NCI-H2227 treated with DMSO at 0.1 percent for 48 hours (cell line): Measurements from ENCODE around the gene UBE2L3.
"Not testable (repeated sequence)": the region's sequence is repeated elsewhere in the genome, so short reads cannot be mapped to it uniquely, and the experiment has no call there.

Experiments used
- DNase-seq: peaks from one replicate; lab custom pipeline; 2025; lab: John Stamatoyannopoulos, UW

UBE2L3 gene

DNA sequence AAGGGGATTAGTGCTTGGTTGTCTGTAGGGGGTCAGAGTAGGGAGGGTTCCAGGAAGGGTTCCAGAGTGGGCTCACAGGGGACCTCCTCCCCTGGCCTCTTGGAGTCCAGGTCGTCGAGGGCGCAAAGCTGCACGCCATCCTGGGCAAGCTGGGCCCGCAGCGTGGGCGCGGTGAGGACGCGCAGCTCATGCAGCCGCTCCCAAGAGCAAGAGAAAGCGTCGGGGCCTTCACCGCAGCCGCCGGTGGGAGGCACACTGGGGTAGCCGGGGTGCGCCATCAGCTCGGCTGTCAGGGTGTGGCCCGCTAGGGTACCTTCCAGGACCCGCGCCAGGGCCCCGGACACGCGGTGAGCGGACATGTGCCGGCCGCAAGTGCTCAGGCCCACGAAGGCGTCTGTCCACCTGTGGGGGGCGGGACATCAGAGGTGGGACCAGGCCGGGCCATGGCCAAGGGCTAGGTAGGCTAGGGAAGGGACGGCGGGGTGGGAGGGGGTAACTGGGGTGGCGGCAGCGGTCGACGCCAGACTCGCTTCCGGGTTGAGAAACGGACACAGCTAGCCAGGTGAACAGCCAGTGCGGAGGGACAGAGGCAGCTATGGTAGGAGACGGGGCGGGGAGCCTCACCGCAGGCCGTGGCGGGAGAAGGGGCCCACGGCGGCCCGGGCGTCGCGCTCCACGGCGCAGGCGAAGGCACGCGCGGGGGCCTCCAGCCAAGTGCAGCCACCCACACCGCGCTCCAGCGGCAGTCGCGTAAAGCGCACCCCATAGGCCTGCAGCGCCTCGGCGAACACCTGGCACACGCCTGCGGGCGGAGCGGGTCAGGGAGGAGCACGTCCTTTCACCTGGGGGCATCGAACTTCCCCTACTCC is 61.1 kb downstream of the UBE2L3 start:
- DNase-seq: no peak

DNA sequence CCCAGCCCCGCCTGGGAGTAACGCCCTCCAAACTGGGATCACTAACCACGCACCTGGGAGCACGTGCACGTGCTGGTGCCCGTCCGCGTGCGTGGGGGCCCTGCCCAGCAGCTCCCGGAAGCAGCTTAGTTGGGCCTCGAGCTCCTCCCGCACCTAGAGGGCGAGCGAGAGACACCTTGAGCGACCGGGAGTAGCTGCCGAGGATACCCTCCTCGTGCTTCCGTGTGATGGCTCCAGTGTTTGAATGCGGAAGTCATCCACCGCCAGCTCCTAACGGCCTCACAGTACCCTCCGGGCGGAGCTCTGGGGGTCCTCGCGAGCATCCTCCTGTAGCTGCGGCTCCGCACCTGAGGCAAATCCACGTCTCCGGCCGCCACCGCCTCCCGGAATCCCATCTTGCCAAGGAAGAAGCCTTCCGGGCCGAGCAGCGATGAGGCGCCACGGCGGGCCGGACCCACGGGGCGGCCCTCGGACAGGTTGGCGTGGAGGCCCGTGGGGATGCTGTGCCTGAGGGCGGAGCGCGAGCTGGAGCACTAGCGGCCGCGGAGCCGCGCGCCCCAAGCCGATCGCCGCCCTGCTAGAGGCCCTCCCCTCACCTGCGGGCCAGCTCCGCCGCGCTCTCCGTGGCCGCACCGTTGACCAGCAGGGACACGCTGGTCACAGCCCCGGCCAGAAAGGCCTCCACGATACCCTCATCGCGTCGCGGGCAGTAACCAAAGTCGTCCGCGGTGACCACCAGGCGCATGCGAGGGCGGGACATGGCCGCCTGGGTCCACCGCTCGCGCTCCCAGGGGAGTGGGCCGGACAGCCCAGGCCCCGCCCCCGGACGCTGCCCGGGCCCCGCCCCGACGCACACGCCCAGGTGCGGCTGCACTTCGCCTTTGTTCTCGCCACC is 62.0 kb downstream of the UBE2L3 start, which contains the start of gene YDJC:
YDJC (minus strand) TSS at position 768 of the 895 bp plus-strand sequence; CDS start at position 760, 8 bp downstream.
- DNase-seq: peak; percentile 91

DNA sequence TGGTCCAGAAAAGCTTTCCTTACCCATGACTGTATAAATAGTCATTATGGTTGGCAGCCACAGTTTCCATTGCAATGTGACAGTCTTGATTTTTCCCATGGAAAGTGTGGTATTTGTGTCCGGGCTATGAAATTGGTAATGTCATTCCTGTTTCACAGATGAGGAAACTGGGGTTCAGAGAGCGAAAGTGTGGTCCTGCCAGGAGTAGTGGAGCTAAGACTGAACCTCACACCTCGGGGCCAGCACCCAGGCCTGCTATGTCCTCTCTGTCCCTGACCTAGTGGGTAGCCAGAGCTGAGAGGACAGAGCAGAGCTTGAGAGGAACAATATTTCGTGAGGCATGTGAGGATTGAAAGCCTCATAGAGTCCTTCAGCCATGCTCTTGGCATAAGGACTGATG is 63.5 kb downstream of the UBE2L3 start:
- DNase-seq: no peak

DNA sequence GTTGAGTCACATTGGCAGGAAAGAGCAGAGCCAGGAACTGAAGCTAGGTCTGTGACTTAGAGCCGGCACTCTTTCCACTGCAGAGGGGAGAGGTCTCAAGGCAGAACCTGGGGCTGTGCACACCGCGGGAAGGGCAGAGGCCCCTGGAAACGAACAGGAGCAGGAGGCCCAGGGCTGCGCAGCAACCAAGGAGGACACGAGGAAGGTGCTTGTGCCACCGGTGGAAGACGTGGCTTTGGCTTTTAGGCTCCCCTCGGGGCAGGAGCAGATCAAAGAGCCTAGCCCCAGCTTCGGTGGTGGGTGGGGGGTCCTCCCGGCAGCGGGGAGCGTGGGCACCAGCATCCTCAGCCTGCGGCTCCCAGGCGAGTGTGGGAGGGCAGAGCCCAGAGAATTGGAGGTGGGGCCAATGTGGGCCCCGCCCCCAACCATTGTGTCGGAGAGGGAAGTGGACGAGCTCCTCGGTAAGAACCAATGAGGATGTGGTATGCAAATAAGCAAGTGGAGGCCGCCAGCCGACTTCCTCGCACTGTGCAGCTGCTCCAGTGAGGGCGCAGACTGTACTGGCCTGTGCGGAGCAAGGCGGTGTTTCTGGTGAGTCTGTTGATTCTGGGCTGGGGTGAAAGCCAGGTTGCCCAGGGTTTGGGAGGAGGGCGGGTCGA is 64.9 kb downstream of the UBE2L3 start, which contains the start of gene CCDC116:
CCDC116 (plus strand) TSS at position 524 of the 659 bp plus-strand sequence. CDS start 422 bp downstream, outside the sequence.
- DNase-seq: no peak

DNA sequence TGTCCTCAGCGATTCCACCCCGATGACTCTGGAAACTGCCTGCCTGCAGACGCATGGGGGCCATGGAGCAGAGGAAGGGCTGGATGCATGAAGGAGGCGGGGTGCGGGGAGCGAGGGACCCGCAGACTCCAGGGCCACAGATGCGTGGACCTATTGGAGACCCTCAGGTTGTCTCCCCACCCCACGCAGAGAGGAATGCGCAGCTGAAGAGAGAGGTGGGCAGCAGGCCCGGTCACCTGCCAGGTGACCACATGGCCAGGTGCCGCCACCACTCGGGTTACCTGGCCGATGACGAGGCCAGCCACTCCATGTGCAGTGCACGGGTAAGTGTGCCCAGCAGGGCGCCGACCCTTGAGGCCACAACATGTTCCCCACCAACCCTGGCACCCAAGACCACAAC is 65.4 kb downstream of the UBE2L3 start:
- no peak for DNase-seq

DNA sequence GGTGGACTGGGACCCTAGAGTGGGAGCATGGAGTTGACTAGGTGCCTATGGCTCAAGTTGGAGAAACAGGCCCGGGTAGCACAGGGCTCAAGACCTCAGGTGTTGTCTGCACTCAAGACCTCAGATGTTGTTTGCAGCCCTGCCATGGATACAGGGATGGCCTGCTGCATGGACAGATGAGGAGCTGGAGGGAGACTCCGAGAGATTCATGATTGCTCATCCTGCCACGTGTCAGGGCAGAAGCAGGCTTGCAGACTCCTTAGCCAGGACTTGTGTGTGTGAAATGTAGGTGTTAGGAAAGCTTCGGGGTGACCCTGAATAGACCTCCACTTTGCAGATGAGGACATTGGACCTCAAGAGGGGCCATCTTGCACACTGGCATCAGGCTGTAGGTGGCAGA is 66.0 kb downstream of the UBE2L3 start:
- DNase-seq: no peak

DNA sequence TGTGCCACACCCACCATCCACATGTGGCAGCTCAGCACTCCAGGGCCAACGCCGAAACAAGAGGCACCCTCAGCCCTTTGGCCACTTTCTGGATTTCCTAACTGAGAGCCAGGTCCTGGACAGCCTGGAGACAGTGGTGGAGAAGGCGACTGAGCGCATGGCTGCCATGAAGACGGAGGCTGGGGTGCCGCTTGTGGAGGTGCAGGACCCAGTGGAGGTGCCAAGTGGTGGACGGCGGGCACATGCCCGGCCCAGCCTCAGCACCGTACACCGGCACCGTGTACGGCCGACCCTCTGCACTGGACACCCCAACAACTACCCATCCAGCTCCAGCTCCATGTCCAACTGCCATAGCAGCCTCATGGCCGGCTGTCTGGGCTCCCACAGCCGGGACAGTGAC is 66.6 kb downstream of the UBE2L3 start:
- no peak for DNase-seq

DNA sequence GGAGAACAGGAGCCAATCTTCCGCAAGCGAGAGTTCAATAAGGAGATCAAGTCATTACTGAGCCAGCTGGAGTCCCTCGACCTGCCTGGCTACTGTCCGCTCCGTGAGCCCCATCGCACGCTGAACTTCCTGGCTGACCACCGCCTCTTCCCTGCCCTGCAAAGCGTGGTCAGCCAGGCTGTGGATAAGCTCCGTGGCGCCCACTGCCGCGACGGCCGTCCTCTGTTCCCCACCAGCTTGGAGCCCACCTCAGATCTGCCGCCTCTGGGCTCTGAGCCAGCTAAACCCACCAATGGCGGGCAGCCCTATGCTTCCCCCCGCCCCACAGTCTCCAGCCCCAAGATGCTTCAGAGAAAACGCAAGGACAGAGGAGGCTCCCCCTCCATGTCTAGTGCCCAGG is 67.3 kb downstream of the UBE2L3 start:
- DNase-seq: no peak

DNA sequence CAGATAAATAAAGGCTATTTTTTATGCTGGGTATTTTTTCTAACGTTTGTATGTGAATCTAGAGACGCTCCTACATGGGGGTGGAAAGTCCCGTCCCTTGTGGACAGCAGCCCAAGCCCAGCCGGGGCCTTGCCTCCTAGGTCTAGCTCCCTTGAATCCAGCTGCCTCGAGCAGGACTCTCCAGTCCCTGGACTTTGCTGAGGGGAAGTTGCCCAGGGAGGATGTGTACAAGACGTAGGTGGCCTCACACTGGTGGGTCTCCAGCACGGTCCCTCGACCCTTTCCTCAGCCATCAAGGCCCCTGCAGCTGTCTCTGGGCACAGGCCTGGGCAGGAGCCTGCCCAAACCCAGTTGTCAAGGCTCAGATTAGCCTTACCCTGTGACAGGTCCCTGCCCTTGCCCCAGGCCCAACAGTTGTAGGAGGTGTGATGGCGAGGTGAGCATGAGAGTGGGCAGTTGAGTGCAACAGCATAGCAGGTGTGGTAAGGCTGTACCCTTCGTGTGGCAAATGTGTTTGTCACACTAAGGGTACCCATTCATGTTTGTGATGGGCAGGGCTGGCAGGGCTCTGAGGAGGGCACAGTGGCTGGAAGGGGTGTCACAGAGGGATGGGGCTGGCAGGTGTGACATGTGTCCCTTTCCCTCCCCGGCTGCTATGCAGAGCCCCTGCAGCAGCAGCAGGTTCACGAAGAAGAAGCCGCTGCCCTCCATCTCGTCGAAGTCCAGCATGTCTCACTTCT is 68.4 kb downstream of the UBE2L3 start:
- DNase-seq: no peak

DNA sequence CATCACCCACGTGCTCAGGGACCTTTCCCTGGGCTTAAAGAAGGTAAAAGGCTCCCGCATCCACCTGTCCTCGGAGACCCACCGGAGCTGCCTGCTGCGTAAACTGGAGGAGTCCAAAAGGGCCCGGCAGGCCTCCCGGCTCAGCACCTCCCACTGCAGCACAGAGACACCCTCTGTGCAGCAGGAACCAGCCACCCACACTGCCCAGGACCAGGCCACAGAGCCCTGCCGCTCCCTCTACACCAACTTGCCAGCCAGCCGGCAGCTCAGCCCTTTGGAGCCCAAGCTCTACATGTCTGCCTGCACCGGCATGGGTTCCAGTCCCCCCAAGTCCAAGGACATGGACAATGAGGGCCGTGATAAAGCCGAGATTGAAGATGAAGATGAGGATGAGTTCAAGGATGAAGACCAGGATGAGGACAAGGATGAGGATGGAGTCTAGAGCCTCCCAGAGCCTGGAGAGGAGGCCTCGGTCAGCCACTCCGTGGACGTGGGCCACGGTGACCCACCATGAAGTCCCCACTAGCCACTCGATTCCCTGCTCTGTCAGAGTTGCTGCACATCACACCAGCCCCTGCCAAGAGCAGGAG is 69.2 kb downstream of the UBE2L3 start:
- DNase-seq: no peak

DNA sequence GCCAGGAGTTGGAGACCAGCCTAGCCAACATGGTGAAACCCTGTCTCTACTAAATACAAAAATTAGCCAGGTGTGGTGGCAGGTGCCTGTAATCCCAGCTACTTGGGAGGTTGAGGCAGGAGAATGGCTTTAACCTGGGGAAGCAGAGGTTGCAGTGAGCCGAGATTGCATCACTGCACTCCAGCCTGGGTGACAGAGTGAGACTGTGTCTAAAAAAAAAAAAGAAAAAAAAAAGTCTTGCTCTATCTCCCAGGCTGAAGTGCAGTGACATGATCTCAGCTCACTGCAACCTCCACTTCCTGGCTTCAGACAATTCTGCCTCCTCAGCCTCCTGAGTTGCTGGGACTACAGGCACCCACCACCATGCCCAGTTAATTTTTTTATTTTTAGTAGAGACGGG is 69.9 kb downstream of the UBE2L3 start:
- not testable (repeated sequence) for DNase-seq

DNA sequence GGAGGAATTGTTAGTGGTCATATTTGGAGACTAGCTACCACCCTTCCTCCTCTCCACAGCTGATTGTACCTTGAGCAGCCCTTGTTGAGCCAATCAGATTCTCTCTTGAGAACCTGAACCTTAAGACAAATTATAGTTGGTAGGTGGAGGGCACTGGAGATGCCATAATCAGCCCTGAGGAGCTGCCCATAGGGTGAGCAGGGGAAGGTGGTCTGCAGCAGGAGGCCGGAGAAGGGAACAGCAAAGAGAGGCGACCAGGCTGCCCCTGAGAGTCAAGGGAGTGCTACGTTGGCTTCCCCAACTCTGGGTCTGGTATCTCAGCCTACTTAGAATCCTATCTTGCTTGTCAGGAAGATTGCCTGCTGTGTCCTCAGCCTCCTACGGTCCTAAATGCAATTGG is 71.8 kb downstream of the UBE2L3 start:
- DNase-seq: no peak

DNA sequence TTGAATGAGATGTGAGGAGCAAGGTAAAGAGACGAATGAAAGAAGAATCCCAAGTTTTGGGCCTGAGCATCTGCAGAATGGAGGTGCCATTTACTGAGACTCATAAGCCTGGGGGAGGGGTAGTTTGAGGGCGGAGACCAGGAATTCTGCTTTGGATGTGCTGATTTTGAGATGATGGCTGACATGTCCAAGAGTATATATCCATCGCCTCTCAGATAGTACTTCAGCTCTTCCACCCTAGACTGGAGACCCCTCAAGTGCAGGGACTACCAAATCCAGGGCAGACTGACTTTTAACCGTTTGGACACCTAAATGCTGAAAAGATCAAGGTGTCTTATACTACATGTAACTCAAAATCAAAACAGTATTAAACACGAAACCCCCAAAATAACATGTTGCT is 73.3 kb downstream of the UBE2L3 start:
- DNase-seq: no peak

DNA sequence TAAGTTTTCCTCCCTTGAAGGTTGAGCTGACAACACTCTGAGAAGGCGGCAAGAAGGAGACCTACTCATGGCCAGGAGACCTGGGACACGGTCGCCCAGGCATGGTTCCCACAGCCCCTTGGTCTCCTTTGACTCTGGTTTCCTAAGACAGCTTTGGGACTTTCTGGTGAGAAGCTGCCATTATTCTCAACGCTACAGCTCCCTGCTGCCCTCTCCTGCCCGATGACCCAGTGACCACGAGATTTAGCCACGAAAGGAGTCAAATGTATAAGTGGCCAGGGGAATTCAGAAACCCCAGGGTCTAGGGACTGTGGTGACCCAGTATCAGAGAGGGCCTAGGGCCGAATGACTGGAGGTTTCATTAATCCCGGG is 73.9 kb downstream of the UBE2L3 start:
- DNase-seq: no peak

DNA sequence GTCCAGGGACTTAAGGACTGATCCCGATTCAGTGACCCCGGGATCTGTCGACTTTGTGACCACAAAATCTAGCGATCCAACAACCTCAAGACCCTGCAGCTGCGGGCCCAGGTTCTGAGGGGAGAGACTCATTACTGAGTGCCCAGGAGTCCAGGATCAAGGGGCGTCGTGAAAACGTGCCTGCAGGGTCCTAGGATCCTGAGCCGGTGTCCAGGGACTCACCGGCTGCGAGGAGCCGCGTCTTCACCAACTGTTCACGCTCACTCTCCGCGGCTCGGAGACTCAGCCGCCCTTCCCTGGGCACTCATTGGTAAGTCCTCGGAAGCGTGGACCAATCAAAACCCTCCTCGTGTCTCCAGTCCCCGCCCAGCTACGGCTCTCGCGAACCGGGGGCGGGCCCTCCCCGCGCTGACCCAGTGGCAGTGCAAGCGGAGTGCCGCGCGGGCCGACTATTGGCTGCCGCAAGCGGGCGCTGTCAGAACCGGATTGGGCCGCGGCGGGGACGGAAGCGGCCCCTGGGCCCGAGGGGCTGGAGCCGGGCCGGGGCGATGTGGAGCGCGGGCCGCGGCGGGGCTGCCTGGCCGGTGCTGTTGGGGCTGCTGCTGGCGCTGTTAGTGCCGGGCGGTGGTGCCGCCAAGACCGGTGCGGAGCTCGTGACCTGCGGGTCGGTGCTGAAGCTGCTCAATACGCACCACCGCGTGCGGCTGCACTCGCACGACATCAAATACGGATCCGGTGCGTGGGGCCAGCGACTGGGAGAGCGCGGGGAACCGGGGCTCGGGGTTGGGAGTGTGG is 74.5 kb downstream of the UBE2L3 start, which contains the start of gene SDF2L1:
SDF2L1 (plus strand) TSS at position 514 of the 795 bp plus-strand sequence; CDS start at position 549, 35 bp downstream.
- peak; percentile 98 for DNase-seq

DNA sequence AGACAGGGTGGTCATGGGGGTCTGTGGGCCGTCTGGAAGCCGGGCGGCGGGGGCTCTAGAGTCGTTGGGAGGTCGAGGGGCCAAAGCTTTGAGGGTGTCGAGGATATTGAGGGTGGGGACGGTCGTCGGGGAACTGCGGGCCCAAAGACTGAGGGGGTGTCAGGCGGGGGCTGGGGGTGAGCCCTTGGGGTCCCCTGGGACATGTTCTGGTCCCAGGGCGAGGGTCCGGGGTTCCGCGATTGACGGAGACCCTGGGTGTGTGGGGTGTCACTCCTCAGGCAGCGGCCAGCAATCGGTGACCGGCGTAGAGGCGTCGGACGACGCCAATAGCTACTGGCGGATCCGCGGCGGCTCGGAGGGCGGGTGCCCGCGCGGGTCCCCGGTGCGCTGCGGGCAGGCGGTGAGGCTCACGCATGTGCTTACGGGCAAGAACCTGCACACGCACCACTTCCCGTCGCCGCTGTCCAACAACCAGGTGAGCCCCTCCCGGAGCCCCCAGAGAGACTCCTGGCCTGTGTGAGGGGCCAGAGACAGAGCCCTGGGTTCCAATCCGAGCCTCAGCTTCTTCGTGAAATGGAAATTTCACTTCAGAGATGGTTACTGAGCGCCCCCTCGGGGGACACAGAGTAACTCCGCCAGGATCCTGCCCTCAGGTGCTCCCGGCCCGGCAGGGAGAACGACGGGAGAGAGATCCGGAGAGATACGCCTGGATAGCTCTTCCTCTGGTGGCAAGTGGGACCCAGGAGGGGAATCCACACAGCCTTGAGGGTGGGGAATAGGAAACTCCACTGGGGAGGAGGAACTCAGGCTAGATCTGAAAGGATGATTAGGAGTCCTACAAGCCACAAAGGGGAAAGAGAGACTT is 75.3 kb downstream of the UBE2L3 start:
- DNase-seq: peak; percentile 26

DNA sequence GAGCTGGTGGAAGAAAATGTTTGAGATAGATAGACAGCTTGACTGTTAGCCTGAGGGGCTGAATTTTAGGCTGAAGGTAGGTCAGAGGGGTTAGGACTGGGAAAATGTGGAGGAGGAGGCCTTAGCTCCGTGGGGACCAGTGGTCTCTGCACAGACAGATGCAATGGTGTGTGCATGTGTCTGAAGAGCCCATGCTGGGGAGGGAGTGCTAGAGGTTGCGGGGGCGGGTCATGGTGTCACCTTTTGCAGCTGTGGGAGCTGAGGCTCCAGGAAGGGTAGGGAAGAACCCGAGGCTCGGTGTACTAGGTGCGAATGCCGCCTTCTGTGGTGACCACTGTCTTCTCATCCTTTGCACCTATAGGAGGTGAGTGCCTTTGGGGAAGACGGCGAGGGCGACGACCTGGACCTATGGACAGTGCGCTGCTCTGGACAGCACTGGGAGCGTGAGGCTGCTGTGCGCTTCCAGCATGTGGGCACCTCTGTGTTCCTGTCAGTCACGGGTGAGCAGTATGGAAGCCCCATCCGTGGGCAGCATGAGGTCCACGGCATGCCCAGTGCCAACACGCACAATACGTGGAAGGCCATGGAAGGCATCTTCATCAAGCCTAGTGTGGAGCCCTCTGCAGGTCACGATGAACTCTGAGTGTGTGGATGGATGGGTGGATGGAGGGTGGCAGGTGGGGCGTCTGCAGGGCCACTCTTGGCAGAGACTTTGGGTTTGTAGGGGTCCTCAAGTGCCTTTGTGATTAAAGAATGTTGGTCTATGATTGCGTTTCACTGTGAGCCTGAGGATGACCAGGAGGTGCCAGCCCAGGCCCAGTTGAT is 76.2 kb downstream of the UBE2L3 start:
- DNase-seq: no peak

DNA sequence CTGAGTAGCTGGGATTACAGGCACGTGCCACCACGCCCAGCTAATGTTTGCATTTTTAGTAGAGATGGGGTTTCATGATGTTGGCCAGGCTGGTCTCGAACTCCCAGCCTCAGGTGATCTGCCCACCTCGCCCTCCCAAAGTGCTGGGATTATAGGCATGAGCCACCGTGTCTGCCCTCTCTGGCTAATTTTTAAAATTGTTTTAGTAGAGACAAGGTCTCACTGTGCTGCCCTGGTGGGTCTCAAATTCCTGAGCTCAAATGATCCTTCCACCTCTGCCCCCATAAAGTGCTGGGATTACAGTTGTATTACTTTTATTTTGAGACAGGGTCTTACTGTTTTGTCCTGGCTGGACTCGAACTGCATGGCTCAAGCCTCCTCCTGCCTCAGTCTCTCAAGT is 78.0 kb downstream of the UBE2L3 start:
- DNase-seq: not testable (repeated sequence)
